Adrenal gland (tissue), 12 donors: ENCODE data around the gene LRCH4. TPM values are rescaled to one million over a fixed set of nuclear protein-coding genes. Genes with fewer than 3 reads are reported as not detected.
A peak's percentile ranks its signal among the peaks of the same experiment; 100 is the strongest.
"Not testable (repeated sequence)": the region's sequence is repeated elsewhere in the genome, so short reads cannot be mapped to it uniquely, and the experiment has no call there.

Experiments
- DNase-seq, 7 donors: peaks; one replicate each; pipeline ENCODE4 v3.0.0-alpha.2; 2019 to 2020
- H3K27ac ChIP-seq, 5 donors: fragments of 200-600 bp; sonication (generic) in 4 of 5; 1 replicate in 3 of 5; 2 replicates in 2 of 5; pipeline versions ENCODE4 v1.5.1 to v1.8.0; 2016 to 2020; ENCODE audit warnings: mild to moderate bottlenecking in 1 of 5
- H3K27me3 ChIP-seq: fragments of 200-600 bp; 2 replicates; pipeline ENCODE4 v1.8.0; 2021
- H3K36me3 ChIP-seq, 2 donors: fragments of 200-600 bp; replicated peaks in 1 of 2; 1 replicate in 1 of 2; 2 replicates in 1 of 2; pipeline versions ENCODE4 v1.5.1 to v1.8.0; 2018 to 2022
- H3K4me1 ChIP-seq, 2 donors: fragments of 200-600 bp; replicated peaks in 1 of 2; 1 replicate in 1 of 2; 2 replicates in 1 of 2; pipeline versions ENCODE4 v1.5.1 to v1.8.0; 2018 to 2021
- H3K4me3 ChIP-seq, 4 donors: fragments of 200-600 bp; sonication (generic) in 3 of 4; one replicate each; pipeline ENCODE4 v1.5.1; 2016 to 2018
- H3K9me3 ChIP-seq, 3 donors: fragments of 200-600 bp; sonication (generic) in 1 of 3; replicated peaks in 1 of 3; 1 replicate in 2 of 3; 2 replicates in 1 of 3; pipeline versions ENCODE4 v1.5.1 to v1.8.0; 2016 to 2021
- POLR2A ChIP-seq, 2 donors: fragments of 450-650 bp; IDR thresholded peaks; one replicate each; pipeline ENCODE4 v1.6.1; 2017; ENCODE audit warnings: antibody characterized with exemption in 2 of 2, mild to moderate bottlenecking in 2 of 2, moderate library complexity in 1 of 2
- WGBS, 4 donors: extraction: QIAGEN DNeasy Blood & Tissue Kit in 2 of 4; methylation state at CpG; one replicate each; pipeline versions ENCODE4 v1.1.5 to v1.1.7; 2013 to 2017; 5-methylcytosine and 5-hydroxymethylcytosine counted together
- intact Hi-C, 2 donors: fragments of 100-400 bp; cut with DNase I; formaldehyde crosslinking; loops; one replicate each; pipeline versions ENCODE4 v1.14.1 to v1.15.0; 2022 to 2023
- polyA plus RNA-seq, 3 donors: library from polyadenylated mRNA; stranded (reverse); fragments of 200-250 nt in 2 of 3; fragments of 350-450 nt in 1 of 3; fragmentation: Illumina TruSeq in 1 of 3; extraction: RNeasy Lipid Tissue Mini Kit (QIAGEN cat#74804) in 1 of 3; gene quantifications; one replicate each; pipeline ENCODE4 v1.2.3, GENCODE V29; 2013 to 2014
- total RNA-seq, 9 donors: library from RNA; depleted of rRNA in 4 of 9; stranded (reverse); fragments of >200 nt in 4 of 9; fragments of 120-200 nt in 1 of 9; fragmentation: NEBNext Ultra II Directional in 1 of 9; extraction: Animal tissue kit (Norgen Biotek cat#: 25700) in 1 of 9; gene quantifications; one replicate each; pipeline versions ENCODE4 v1.1.0 to v1.2.4, GENCODE V29; 2013 to 2023
- TF ChIP-seq, protein P1 (sequence below), 6 experiments: fragments of 450-650 bp in 4 of 6; fragments of 200-600 bp in 2 of 6; sonication (generic) in 1 of 6; IDR thresholded peaks; 1 replicate in 5 of 6; 2 replicates in 1 of 6; pipeline versions ENCODE4 v1.5.1 to v1.8.0; 2016 to 2021; ENCODE audit warnings: antibody characterized with exemption in 6 of 6, mild to moderate bottlenecking in 2 of 6, moderate library complexity in 1 of 6
- donor health status: healthy with polysubstance abuse.
- donor health status: Bipolar disorder and iron deficiency.
- donor health status: DM: yes; HTN: yes; CAD: no.
- donor health status: DM: no; HTN: no; CAD: no.
- donor health status: DM: no; HTN: no; CAD: no.
- donor health status: DM: yes; HTN: yes; CAD: no.

LRCH4 gene
- total and polyA plus RNA-seq, 12 donors = 10.4 to 235 (median 59.8) TPM

DNA sequence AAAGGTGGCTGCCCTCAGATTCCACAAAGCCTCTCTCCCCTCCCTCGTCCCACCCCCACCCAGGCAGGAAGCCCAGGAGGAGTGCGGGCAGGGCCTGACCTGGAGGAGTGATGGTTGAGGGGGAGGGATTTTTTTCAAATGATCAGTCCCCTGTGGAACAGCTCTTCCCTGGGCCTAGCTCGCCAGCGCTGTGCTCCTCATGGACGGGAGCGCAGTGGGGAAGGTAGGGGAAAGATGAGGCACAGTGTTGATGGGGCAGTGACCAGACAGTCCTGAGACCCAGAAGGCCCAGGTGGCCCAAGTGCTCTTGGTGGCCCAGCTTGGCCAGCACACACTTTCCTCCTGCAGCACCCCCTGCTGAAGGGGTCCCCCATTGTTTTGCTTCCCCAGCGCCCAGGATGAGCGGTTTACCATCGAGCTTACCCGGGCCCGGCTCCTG, 20.8 kb downstream of the LRCH4 start:
- TF ChIP-seq POLR2A (IDR thresholded peaks at IDR 0.05) = no peak
- TF ChIP-seq, protein P1, sequence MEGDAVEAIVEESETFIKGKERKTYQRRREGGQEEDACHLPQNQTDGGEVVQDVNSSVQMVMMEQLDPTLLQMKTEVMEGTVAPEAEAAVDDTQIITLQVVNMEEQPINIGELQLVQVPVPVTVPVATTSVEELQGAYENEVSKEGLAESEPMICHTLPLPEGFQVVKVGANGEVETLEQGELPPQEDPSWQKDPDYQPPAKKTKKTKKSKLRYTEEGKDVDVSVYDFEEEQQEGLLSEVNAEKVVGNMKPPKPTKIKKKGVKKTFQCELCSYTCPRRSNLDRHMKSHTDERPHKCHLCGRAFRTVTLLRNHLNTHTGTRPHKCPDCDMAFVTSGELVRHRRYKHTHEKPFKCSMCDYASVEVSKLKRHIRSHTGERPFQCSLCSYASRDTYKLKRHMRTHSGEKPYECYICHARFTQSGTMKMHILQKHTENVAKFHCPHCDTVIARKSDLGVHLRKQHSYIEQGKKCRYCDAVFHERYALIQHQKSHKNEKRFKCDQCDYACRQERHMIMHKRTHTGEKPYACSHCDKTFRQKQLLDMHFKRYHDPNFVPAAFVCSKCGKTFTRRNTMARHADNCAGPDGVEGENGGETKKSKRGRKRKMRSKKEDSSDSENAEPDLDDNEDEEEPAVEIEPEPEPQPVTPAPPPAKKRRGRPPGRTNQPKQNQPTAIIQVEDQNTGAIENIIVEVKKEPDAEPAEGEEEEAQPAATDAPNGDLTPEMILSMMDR (IDR thresholded peaks at IDR 0.05) = no peak
- Histone ChIP-seq H3K4me3 (no peak overlapping the region), H3K36me3 (peaks cover 0 to 48% of the 10 kb centered on the region in 2 donors), H3K4me1 (peaks cover 36 to 49% of the 10 kb centered on the region in 2 donors), H3K9me3 (no peaks in the 10 kb centered on the region), H3K27me3 (no peaks in the 10 kb centered on the region), H3K27ac (no peak overlapping the region)
- WGBS, 4 donors = 95 to 98% (median 96%) methylated on average over 8 to 11 of the region's 11 CpGs
- intact Hi-C loops = no loop called here
- no peak for DNase-seq

DNA sequence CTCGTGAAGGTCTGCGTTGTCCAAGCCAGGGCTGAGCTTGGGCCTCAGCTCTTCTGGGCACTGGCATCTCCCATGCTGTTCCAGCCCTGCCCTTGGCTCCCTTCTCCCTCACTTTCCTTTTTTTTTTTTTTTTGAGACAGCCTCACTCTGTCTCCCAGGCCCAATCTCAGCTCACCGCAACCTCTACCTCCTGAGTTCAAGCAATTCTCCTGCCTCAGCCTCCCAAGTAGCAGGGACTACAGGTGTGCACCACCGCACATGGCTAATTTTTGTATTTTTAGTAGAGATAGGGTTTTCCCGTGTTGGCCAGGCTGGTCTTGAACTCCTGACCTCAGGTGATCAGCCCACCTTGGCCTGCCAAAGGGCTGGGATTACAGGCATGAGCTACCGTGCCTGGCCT, 21.5 kb downstream of the LRCH4 start:
- not testable (repeated sequence) for DNase-seq, H3K4me3 ChIP-seq, H3K27me3 ChIP-seq, H3K9me3 ChIP-seq
- Histone ChIP-seq H3K4me1 (peaks cover 29 to 42% of the 10 kb centered on the region in 2 donors), H3K27ac (peak overlapping the region in 2 of 5 donors; percentile 41 to 60), H3K36me3 (peaks cover 0 to 50% of the 10 kb centered on the region in 2 donors)
- intact Hi-C loops = loop anchor here (5.0 kb wide), 2 partner anchors 87 to 97 kb away; partner anchors contain the start of gene TSC22D4 (in 1 of the 2)
- WGBS, 4 donors = 86 to 93% (median 89%) methylated on average over 6 of the region's 6 CpGs

DNA sequence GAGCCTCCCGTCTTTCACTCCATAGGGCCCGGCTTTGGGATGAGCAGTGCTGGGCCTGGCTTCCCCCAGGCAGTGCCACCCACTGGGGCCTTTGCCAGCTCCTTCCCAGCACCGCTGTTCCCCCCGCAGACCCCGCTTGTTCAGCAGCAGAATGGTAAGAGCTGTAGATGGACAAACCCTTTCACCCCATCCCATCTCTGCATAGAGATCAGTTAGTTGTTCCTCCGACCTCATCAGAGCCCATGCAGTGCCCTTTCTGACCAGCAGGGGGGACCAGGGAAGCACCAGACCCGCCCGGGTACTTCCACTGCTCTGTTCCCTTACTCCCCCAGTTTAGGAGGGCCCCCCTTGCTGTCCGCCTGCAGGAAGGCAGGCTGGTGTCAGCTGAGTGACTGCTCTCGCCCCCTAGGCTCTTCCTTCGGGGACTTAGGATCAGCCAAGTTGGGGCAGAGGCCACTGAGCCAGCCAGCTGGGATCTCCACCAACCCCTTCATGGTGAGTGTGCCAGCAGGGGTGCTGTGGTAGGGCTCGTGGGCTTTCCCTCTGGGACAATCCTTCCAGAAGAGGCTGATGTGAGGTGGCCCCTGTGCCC, 22.0 kb downstream of the LRCH4 start:
- H3K9me3 ChIP-seq = no peaks in the 10 kb centered on the region
- no peaks in the 10 kb centered on the region for H3K27me3 ChIP-seq
- no peak for TF ChIP-seq POLR2A (IDR thresholded peaks at IDR 0.05)
- TF ChIP-seq, protein P1 (IDR thresholded peaks at IDR 0.05) = peak; percentile 90 to 94 (median 92)
- intact Hi-C loops = loop anchor here (5.0 kb wide), 2 partner anchors 87 to 97 kb away; partner anchors contain the start of gene TSC22D4 (in 1 of the 2)
- DNase-seq = peak; percentile 79 to 93 (median 86)
- 30 to 34% (median 33%) methylated on average over 6 to 12 of the region's 12 CpGs for WGBS, 4 donors
- peak overlapping the region in 2 of 5 donors; percentile 41 to 60 for H3K27ac ChIP-seq
- H3K36me3 ChIP-seq = peaks cover 0 to 53% of the 10 kb centered on the region in 2 donors
- no peak overlapping the region for H3K4me3 ChIP-seq
- peaks cover 24 to 37% of the 10 kb centered on the region in 2 donors for H3K4me1 ChIP-seq

DNA sequence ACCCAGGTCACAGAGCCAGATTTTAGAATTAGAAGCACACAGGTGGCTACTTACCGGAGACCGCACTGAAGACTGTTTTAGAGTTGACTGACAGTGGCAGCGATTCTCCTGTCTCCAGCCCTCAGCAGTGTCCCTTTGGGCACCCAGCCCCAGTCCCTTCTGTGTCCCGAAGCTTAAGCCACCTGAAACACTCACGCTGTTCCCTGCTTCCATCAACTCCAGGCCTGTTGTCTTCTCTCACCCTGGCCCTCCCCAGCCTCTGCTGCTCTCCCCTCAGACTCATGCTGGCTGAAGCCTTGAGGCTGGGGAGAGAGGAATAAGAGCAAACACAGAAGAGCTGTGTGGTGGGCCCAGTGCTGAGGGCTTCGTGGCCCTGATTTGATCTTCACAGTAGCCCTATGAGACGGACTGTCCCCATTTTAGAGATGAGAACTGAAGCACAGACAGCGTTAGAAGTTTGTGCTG, 22.8 kb downstream of the LRCH4 start:
- H3K36me3 ChIP-seq = peaks cover 0 to 60% of the 10 kb centered on the region in 2 donors

More for the DNA sequence above, 22.8 kb downstream of the LRCH4 start:
- no peaks in the 10 kb centered on the region for H3K27me3 ChIP-seq
- H3K9me3 ChIP-seq = no peaks in the 10 kb centered on the region
- 90 to 94% (median 93%) methylated on average over 8 of the region's 8 CpGs for WGBS, 4 donors
- intact Hi-C loops = loop anchor here (5.0 kb wide), 2 partner anchors 86 to 96 kb away; partner anchors contain the start of gene TSC22D4 (in 1 of the 2)
- DNase-seq = no peak
- TF ChIP-seq, protein P1 (IDR thresholded peaks at IDR 0.05) = no peak
- TF ChIP-seq POLR2A (IDR thresholded peaks at IDR 0.05) = no peak
- H3K4me1 ChIP-seq = peaks cover 17 to 29% of the 10 kb centered on the region in 2 donors
- H3K27ac ChIP-seq = no peak overlapping the region
- H3K4me3 ChIP-seq = no peak overlapping the region
